Measurements from ENCODE around the gene CRYBG3.

- TF ChIP-seq USF2 (IDR thresholded peaks at IDR 0.05; ENCODE audit: low read depth, low read length) (no peak), USF2 (CRISPR knock-in tag; IDR thresholded peaks at IDR 0.05; ENCODE audit: borderline replicate concordance) (no peak), RFX5 (IDR thresholded peaks at IDR 0.05; ENCODE audit: low read depth, low read length) (no peak), CTCF (CRISPR knock-in tag; IDR thresholded peaks at IDR 0.05) (no peak), SIN3B (IDR thresholded peaks at IDR 0.05; ENCODE audit: low read length) (no peak), ATF7 (IDR thresholded peaks at IDR 0.05) (no peak), ATF7 (CRISPR knock-in tag; IDR thresholded peaks at IDR 0.05) (no peak), TBL1XR1 (IDR thresholded peaks at IDR 0.05; ENCODE audit: borderline replicate concordance, low read length, partially characterized antibody) (no peak), ELF1 (CRISPR knock-in tag; IDR thresholded peaks at IDR 0.05) (no peak)
These were observed 38.6 kb downstream of the CRYBG3 start for GRCh38 chr3:97860364-97860763.
